ENCODE results near the gene SCFD2. TPM values are rescaled to one million over a fixed set of nuclear protein-coding genes. Genes with fewer than 3 reads are reported as not detected.

The SCFD2 gene
- total RNA-seq, 1 experiment from 2014 or later: 19.2 TPM

DNA sequence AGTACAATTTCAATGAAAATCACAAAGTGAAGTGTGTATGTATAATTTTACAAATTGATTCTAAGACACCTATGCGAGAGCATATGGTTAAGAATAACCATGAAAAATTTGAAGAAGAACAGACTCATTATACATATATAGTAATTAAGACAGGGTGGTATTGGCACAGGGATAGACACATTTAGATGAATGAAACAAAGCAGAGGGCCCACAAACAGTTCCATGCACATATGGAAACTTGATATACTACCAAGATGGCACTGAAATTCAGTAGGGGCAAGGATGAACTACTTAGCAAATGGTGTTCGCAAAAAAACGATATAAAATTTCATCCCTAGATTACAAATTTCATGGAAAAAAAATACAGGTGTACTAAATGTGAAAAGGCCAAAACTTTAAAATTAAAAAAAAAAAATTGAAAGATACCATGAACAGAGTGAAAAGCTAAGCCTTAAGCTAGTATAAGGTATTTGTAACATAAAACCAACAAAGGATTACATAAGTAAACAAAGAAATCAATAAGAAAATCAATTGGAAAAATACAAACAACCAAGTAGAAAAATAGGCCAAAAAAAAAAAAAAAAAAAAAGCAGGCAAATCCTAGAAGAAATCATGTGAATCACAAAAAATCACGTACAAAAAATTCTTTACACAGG is 418.3 kb downstream of the SCFD2 start:
- no TSS peak for BruUV-seq (replicated peaks)
- DNase-seq (ENCODE audit: unreplicated experiment): no peak
- H3K4me1 Mint-ChIP-seq (ENCODE audit: insufficient read depth, unreplicated experiment): no peaks in the 10 kb centered on the region
- intact Hi-C loops (cut with micrococcal nuclease): no loop called here
- TF ChIP-seq, protein P1, sequence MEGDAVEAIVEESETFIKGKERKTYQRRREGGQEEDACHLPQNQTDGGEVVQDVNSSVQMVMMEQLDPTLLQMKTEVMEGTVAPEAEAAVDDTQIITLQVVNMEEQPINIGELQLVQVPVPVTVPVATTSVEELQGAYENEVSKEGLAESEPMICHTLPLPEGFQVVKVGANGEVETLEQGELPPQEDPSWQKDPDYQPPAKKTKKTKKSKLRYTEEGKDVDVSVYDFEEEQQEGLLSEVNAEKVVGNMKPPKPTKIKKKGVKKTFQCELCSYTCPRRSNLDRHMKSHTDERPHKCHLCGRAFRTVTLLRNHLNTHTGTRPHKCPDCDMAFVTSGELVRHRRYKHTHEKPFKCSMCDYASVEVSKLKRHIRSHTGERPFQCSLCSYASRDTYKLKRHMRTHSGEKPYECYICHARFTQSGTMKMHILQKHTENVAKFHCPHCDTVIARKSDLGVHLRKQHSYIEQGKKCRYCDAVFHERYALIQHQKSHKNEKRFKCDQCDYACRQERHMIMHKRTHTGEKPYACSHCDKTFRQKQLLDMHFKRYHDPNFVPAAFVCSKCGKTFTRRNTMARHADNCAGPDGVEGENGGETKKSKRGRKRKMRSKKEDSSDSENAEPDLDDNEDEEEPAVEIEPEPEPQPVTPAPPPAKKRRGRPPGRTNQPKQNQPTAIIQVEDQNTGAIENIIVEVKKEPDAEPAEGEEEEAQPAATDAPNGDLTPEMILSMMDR (IDR thresholded peaks at IDR 0.05; ENCODE audit: unreplicated experiment): no peak
- H3K4me3 Mint-ChIP-seq (ENCODE audit: unreplicated experiment): no peak overlapping the region
- H3K27ac Mint-ChIP-seq (ENCODE audit: low read depth, unreplicated experiment): no peak overlapping the region
- H3K36me3 Mint-ChIP-seq (ENCODE audit: insufficient read depth, unreplicated experiment): no peaks in the 10 kb centered on the region
- H3K9me3 Mint-ChIP-seq (ENCODE audit: unreplicated experiment): no peaks in the 10 kb centered on the region
- no peaks in the 10 kb centered on the region for H3K27me3 Mint-ChIP-seq (ENCODE audit: insufficient read depth, unreplicated experiment)
- CTCF ChIA-PET: interaction anchor here (0.6 to 0.9 kb wide), 2 partner anchors 36 to 402 kb away, joined by 3 read pairs; no protein-coding TSS in a partner anchor
- POLR2A ChIA-PET: no interaction called here

DNA sequence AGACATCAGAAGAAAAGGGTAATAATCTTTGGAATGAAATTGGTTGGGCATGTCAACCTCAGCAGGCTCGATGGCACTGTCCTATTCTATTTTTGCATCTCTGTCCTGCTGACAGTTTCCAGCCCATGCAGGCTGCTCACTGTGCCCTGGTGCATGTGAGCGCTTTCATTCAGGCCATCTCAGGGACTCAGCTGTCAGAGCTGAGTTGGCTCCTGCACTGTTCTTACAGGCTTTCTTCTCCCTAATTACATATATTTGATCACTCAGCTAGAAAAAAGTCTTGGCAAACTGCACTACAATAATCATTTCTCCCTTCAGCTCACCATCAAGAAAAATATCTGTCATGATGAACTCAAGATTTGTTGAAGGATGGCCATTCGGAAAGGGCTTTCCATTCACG is 419.0 kb downstream of the SCFD2 start:
- no peak for DNase-seq (ENCODE audit: unreplicated experiment)
- Mint-ChIP-seq H3K4me1 (ENCODE audit: insufficient read depth, unreplicated experiment) (no peaks in the 10 kb centered on the region), H3K4me3 (ENCODE audit: unreplicated experiment) (no peak overlapping the region), H3K27ac (ENCODE audit: low read depth, unreplicated experiment) (no peak overlapping the region), H3K9me3 (ENCODE audit: unreplicated experiment) (no peaks in the 10 kb centered on the region), H3K36me3 (ENCODE audit: insufficient read depth, unreplicated experiment) (no peaks in the 10 kb centered on the region), H3K27me3 (ENCODE audit: insufficient read depth, unreplicated experiment) (no peaks in the 10 kb centered on the region)
- CTCF ChIA-PET: interaction anchor here (0.7 kb wide), 1 partner anchor 395 kb away, joined by 3 read pairs; no protein-coding TSS in a partner anchor
- TF ChIP-seq, protein P1 (IDR thresholded peaks at IDR 0.05; ENCODE audit: unreplicated experiment): no peak
- intact Hi-C loops (cut with micrococcal nuclease): no loop called here
- BruUV-seq (replicated peaks): no TSS peak
- POLR2A ChIA-PET: no interaction called here

DNA sequence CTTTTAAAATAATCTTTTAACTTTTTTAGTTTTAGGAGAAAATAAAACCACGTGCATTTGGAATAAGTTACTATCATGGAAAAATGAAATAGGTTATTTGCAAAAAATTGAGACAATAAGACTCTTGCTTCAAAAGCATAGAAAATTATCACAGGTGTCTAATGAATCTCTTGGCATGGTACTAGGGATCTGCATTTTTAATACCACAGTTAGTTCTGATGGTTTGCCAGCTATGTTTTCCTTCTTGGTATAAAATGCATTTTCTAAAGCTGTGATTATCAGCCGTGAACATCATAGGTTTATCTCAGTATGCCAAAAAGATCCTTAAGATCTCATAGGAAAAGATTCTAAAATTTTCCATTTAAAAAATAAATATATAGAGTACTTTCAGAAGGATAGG is 419.9 kb downstream of the SCFD2 start:
- TF ChIP-seq, protein P1 (IDR thresholded peaks at IDR 0.05; ENCODE audit: unreplicated experiment): no peak
- BruUV-seq (replicated peaks): no TSS peak
- H3K36me3 Mint-ChIP-seq (ENCODE audit: insufficient read depth, unreplicated experiment): no peaks in the 10 kb centered on the region
- intact Hi-C loops (cut with micrococcal nuclease): no loop called here
- no peak for DNase-seq (ENCODE audit: unreplicated experiment)
- POLR2A ChIA-PET: no interaction called here
- CTCF ChIA-PET: no interaction called here
- no peaks in the 10 kb centered on the region for H3K9me3 Mint-ChIP-seq (ENCODE audit: unreplicated experiment)
- H3K27ac Mint-ChIP-seq (ENCODE audit: low read depth, unreplicated experiment): no peak overlapping the region
- H3K4me1 Mint-ChIP-seq (ENCODE audit: insufficient read depth, unreplicated experiment): no peaks in the 10 kb centered on the region
- H3K4me3 Mint-ChIP-seq (ENCODE audit: unreplicated experiment): no peak overlapping the region
- H3K27me3 Mint-ChIP-seq (ENCODE audit: insufficient read depth, unreplicated experiment): no peaks in the 10 kb centered on the region

DNA sequence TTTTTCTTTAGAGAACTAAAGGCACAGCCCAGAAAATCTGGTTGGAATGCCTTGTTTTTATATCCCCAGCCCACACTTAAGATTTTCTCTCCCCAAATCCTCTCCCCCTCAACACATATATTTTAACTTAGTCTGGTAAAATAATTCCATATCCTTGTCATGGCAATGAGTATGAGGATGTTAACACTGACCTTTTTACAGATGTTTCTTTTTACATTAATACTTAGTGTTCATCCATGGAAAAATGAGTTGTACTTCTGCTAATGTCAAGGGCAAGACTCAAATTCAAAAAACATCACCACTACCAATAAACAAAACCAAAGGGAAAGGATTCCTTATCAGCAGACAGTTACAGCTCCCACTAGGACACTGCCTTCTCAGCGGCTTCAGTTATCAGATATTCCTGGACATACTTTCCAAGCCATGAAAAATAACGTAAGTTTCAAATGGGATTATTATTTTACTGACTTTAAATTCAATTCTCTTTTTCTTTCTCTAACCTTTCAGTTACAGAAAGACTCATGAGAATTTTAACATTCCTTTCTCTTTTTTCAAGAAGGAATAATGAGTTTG is 420.4 kb downstream of the SCFD2 start:
- Mint-ChIP-seq H3K4me1 (ENCODE audit: insufficient read depth, unreplicated experiment) (no peaks in the 10 kb centered on the region), H3K36me3 (ENCODE audit: insufficient read depth, unreplicated experiment) (no peaks in the 10 kb centered on the region), H3K27ac (ENCODE audit: low read depth, unreplicated experiment) (no peak overlapping the region), H3K27me3 (ENCODE audit: insufficient read depth, unreplicated experiment) (no peaks in the 10 kb centered on the region), H3K4me3 (ENCODE audit: unreplicated experiment) (no peak overlapping the region), H3K9me3 (ENCODE audit: unreplicated experiment) (no peaks in the 10 kb centered on the region)
- ChIA-PET POLR2A (no interaction called here), CTCF (no interaction called here)
- no TSS peak for BruUV-seq (replicated peaks)
- no peak for DNase-seq (ENCODE audit: unreplicated experiment)
- TF ChIP-seq, protein P1 (IDR thresholded peaks at IDR 0.05; ENCODE audit: unreplicated experiment): no peak
- intact Hi-C loops (cut with micrococcal nuclease): no loop called here
